Mammary epithelial cell (primary cell): ENCODE measurements around the gene IRX3.

Source experiments
- CTCF ChIP-seq, 2 donors: IDR thresholded peaks in 1 of 2; conservative IDR thresholded peaks in 1 of 2; 2 replicates each; pipeline ENCODE4 v1.5.1; 2011 to 2012; ENCODE audit warnings: inconsistent platforms in 2 of 2, low read length in 2 of 2, mild to moderate bottlenecking in 2 of 2, control low read depth in 1 of 2, low read depth in 1 of 2; ENCODE audit not compliant: insufficient read depth in 1 of 2; ENCODE audit errors: extremely low read depth in 1 of 2
- EZH2 ChIP-seq: IDR thresholded peaks from 2 replicates; pipeline ENCODE4 v1.6.1; 2012; ENCODE audit warnings: low read length, inconsistent platforms, borderline replicate concordance

- TF ChIP-seq CTCF (conservative IDR thresholded peaks at IDR 0.05 in 1 of 2, IDR thresholded peaks at IDR 0.05 in 1 of 2; ENCODE audit: extremely low read depth in 1 of 2, insufficient read depth in 1 of 2, low read depth in 1 of 2, low read length in 2 of 2), result no peak
- no peak for TF ChIP-seq EZH2
These were observed 2.8 kb upstream of the IRX3 start for GRCh38 chr16:54289242-54289944.
